SK-N-SH treated with all-trans-retinoic acid at 6 μM for 48 hours (cell line): ENCODE measurements around the gene AMH.

Experiments used
- ATAC-seq: fragments of 200-7000 bp; cut with Tn5 transposase; 3 replicates; pipeline ENCODE4 v1.9.1; 2020; ENCODE audit warnings: mild to moderate bottlenecking, moderate library complexity
- ARNTL ChIP-seq: fragments of 450-650 bp; formaldehyde crosslinking; IDR thresholded peaks from 2 replicates; pipeline ENCODE4 v1.5.0; 2020; ENCODE audit warnings: low read depth, mild to moderate bottlenecking, moderate library complexity, borderline replicate concordance
- BACH2 ChIP-seq: fragments of 250-450 bp; sonication (Bioruptor Pico); IDR thresholded peaks from 2 replicates; pipeline ENCODE4 v1.9.0; 2021; ENCODE audit warnings: mild to moderate bottlenecking, borderline replicate concordance
- CSDC2 ChIP-seq: fragments of 250-450 bp; sonication (Bioruptor Pico); IDR thresholded peaks from 2 replicates; pipeline ENCODE4 v1.5.0; 2020; ENCODE audit warnings: mild to moderate bottlenecking, moderate library complexity
- ESRRG ChIP-seq: fragments of 250-450 bp; sonication (Bioruptor Pico); IDR thresholded peaks from 2 replicates; pipeline ENCODE4 v1.6.1; 2021; ENCODE audit warnings: mild to moderate bottlenecking
- GLIS3 ChIP-seq: fragments of 250-450 bp; sonication (Bioruptor Pico); IDR thresholded peaks from 2 replicates; pipeline ENCODE4 v1.5.0; 2020; ENCODE audit warnings: mild to moderate bottlenecking, moderate library complexity
- ISL1 ChIP-seq: fragments of 250-450 bp; sonication (Bioruptor Pico); IDR thresholded peaks from 2 replicates; pipeline ENCODE4 v2.1.2; 2022; ENCODE audit warnings: mild to moderate bottlenecking, moderate library complexity
- PPARA ChIP-seq: fragments of 250-450 bp; sonication (Bioruptor Pico); IDR thresholded peaks from 2 replicates; pipeline ENCODE4 v1.5.0; 2020; ENCODE audit warnings: mild to moderate bottlenecking, borderline replicate concordance
- RARB ChIP-seq: fragments of 250-450 bp; sonication (Bioruptor Pico); IDR thresholded peaks from 2 replicates; pipeline ENCODE4 v1.8.0; 2021; ENCODE audit warnings: mild to moderate bottlenecking, moderate library complexity
- SNAI2 ChIP-seq: fragments of 250-450 bp; sonication (Bioruptor Pico); IDR thresholded peaks from 2 replicates; pipeline ENCODE4 v1.5.0; 2020; ENCODE audit warnings: mild to moderate bottlenecking, moderate library complexity
- TCF4 ChIP-seq: fragments of 250-450 bp; sonication (Bioruptor Pico); IDR thresholded peaks from 2 replicates; pipeline ENCODE4 v1.8.0; 2021; ENCODE audit warnings: mild to moderate bottlenecking, moderate library complexity, borderline replicate concordance
- TOX ChIP-seq: fragments of 250-450 bp; sonication (Bioruptor Pico); IDR thresholded peaks from 2 replicates; pipeline ENCODE4 v1.8.0; 2021; ENCODE audit warnings: mild to moderate bottlenecking, moderate library complexity, borderline replicate concordance
- ZC3H10 ChIP-seq: fragments of 250-450 bp; sonication (Bioruptor Pico); IDR thresholded peaks from 2 replicates; pipeline ENCODE4 v1.5.1; 2021; ENCODE audit warnings: mild to moderate bottlenecking, moderate library complexity
- ZFP3 ChIP-seq: fragments of 250-450 bp; sonication (Bioruptor Pico); IDR thresholded peaks from 2 replicates; pipeline ENCODE4 v1.5.0; 2020; ENCODE audit warnings: mild to moderate bottlenecking, moderate library complexity
- ZFP30 ChIP-seq: fragments of 450-650 bp; formaldehyde crosslinking; IDR thresholded peaks from 2 replicates; pipeline ENCODE4 v1.5.0; 2022; ENCODE audit warnings: mild to moderate bottlenecking, moderate library complexity
- ZNF565 ChIP-seq: fragments of 450-650 bp; formaldehyde crosslinking; conservative IDR thresholded peaks from 2 replicates; pipeline ENCODE4 v1.5.0; 2020; ENCODE audit warnings: low read depth, mild to moderate bottlenecking, moderate library complexity
- ZNF70 ChIP-seq: fragments of 450-650 bp; formaldehyde crosslinking; IDR thresholded peaks from 2 replicates; pipeline ENCODE4 v1.5.0; 2020; ENCODE audit warnings: mild to moderate bottlenecking, moderate library complexity
- TF ChIP-seq, protein P1 (sequence below): fragments of 250-450 bp; sonication (Bioruptor Pico); IDR thresholded peaks from 2 replicates; pipeline ENCODE4 v1.8.0; 2020; ENCODE audit warnings: mild to moderate bottlenecking, moderate library complexity, borderline replicate concordance
- TF ChIP-seq, protein P2 (sequence below): fragments of 250-450 bp; sonication (Bioruptor Pico); IDR thresholded peaks from 2 replicates; pipeline ENCODE4 v1.8.0; 2021; ENCODE audit warnings: low read depth, mild to moderate bottlenecking, moderate library complexity, borderline replicate concordance
- TF ChIP-seq, protein P3 (sequence below): fragments of 250-450 bp; sonication (Bioruptor Pico); IDR thresholded peaks from 2 replicates; pipeline ENCODE4 v1.5.1; 2020; ENCODE audit warnings: low read depth, mild to moderate bottlenecking, moderate library complexity

Gene AMH

DNA sequence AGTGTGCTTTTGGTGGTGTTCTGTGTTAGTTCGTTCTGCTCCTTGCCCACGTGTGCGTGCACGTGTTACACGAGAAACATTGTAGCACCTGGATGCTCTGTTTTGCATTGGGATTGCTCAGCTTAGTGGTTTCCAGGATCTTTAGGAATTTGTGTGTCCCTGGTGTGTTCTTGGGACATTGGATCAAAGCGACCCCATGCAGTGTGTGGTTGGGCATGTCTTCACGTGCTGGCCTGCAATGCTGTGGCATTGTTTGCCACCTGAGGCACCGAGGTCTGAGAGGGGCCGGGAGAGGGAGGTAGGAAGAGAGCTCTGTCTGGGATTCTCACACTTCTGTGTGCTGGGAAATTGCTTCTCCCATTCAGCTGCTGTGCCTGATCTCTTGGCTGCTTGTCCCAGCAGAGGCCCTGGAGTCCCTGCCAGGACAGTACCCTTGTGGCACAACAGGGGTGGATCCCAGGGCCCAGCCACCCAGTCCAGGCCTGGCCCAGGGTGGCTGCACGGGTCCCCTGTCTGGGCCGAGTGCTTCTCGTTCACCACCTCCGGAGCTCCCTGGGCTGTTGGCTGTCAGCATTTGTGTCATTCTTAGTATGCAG, 24.3 kb upstream of the AMH start:
- no peak for TF ChIP-seq PPARA (CRISPR knock-in tag)
- TF ChIP-seq BACH2 (CRISPR knock-in tag): no peak
- no peak for TF ChIP-seq ESRRG (CRISPR knock-in tag)
- TF ChIP-seq, protein P1, sequence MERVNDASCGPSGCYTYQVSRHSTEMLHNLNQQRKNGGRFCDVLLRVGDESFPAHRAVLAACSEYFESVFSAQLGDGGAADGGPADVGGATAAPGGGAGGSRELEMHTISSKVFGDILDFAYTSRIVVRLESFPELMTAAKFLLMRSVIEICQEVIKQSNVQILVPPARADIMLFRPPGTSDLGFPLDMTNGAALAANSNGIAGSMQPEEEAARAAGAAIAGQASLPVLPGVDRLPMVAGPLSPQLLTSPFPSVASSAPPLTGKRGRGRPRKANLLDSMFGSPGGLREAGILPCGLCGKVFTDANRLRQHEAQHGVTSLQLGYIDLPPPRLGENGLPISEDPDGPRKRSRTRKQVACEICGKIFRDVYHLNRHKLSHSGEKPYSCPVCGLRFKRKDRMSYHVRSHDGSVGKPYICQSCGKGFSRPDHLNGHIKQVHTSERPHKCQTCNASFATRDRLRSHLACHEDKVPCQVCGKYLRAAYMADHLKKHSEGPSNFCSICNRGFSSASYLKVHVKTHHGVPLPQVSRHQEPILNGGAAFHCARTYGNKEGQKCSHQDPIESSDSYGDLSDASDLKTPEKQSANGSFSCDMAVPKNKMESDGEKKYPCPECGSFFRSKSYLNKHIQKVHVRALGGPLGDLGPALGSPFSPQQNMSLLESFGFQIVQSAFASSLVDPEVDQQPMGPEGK: no peak
- no peak for TF ChIP-seq ZFP3 (CRISPR knock-in tag)
- TF ChIP-seq TOX: no peak
- no peak for TF ChIP-seq SNAI2
- no peak for TF ChIP-seq ISL1
- no peak for TF ChIP-seq RARB
- ATAC-seq: no peak

DNA sequence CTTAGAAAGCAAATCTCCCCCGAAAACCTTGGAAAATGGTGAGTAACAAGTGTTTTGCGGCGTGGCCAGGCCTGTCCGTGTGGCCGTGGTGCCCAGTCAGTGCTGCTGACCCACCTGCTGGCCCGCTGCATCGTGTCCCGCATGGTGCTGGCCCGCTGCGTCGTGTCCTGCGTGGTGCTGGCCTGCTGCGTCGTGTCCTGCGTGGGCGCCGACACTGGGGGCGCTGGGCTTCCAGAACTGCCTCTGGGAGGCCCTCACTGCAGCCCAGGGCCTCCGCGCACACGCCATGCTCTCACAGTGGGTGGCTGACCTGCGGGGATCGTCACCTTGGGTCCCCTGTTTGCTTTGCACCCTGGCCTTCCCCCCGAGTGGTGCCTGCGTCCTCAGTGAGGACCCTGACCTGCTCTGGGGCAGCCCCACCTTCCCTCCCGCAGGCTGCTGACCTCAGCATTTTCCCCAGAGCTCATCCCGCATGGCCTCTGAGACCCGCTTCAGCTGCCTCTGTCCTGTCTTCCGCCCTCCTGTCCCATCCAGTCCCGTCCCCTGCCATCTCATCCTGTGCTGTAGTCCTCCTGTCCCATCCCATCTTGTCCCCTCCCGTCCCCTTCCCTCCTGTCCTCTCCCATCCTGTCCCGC, 23.6 kb upstream of the AMH start:
- no peak for ATAC-seq
- TF ChIP-seq GLIS3 (no peak), ZFP30 (CRISPR knock-in tag) (no peak), ARNTL (no peak), ZC3H10 (CRISPR knock-in tag) (no peak), RARB (no peak), ZNF70 (CRISPR knock-in tag) (no peak), TOX (no peak)

DNA sequence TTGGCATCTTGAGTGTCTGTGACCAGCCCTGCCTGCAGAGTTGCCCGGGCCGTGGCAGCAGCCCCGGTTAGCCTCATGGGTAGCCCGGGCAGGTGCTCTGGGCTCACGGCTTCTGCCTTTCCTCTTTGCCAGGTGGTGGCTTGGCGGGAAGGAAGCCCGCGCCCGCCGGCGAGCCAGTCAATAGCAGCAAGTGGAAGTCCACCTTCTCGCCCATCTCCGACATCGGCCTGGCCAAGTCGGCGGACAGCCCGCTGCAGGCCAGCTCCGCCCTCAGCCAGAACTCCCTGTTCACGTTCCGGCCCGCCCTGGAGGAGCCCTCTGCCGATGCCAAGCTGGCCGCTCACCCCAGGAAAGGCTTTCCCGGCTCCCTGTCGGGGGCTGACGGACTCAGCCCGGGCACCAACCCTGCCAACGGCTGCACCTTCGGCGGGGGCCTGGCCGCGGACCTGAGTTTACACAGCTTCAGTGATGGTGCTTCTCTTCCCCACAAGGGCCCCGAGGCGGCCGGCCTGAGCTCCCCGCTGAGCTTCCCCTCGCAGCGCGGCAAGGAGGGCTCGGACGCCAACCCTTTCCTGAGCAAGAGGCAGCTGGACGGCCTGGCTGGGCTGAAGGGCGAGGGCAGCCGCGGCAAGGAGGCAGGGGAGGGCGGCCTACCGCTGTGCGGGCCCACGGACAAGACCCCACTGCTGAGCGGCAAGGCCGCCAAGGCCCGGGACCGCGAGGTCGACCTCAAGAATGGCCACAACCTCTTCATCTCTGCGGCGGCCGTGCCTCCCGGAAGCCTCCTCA, 22.9 kb upstream of the AMH start:
- TF ChIP-seq BACH2 (CRISPR knock-in tag) (no peak), ZFP30 (CRISPR knock-in tag) (no peak), GLIS3 (no peak), ZNF565 (CRISPR knock-in tag) (no peak), ARNTL (no peak), TOX (no peak), TCF4 (CRISPR knock-in tag) (no peak)
- ATAC-seq: no peak

DNA sequence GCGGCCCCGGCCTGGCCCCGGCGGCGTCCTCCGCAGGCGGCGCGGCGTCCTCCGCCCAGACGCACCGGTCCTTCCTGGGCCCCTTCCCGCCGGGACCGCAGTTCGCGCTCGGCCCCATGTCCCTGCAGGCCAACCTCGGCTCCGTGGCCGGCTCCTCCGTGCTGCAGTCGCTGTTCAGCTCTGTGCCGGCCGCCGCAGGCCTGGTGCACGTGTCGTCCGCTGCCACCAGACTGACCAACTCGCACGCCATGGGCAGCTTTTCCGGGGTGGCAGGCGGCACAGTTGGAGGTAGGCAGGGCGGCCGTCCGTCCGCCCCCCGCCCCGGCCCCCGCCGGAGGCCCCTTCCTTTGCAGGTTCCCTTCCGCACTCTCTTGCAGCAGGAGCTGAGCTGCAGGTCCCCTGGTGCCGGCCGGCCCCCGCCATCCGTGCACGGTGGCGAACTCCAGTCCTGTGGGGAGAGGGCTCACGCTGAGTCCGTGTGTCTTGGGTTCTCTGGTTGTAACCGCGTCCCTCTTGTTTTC, 22.2 kb upstream of the AMH start:
- TF ChIP-seq TOX: no peak
- TF ChIP-seq, protein P2, sequence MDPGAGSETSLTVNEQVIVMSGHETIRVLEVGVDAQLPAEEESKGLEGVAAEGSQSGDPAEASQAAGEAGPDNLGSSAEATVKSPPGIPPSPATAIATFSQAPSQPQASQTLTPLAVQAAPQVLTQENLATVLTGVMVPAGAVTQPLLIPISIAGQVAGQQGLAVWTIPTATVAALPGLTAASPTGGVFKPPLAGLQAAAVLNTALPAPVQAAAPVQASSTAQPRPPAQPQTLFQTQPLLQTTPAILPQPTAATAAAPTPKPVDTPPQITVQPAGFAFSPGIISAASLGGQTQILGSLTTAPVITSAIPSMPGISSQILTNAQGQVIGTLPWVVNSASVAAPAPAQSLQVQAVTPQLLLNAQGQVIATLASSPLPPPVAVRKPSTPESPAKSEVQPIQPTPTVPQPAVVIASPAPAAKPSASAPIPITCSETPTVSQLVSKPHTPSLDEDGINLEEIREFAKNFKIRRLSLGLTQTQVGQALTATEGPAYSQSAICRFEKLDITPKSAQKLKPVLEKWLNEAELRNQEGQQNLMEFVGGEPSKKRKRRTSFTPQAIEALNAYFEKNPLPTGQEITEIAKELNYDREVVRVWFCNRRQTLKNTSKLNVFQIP (CRISPR knock-in tag): no peak
- TF ChIP-seq RARB: no peak
- TF ChIP-seq ZFP3 (CRISPR knock-in tag): no peak
- TF ChIP-seq ESRRG (CRISPR knock-in tag): no peak
- TF ChIP-seq, protein P3, sequence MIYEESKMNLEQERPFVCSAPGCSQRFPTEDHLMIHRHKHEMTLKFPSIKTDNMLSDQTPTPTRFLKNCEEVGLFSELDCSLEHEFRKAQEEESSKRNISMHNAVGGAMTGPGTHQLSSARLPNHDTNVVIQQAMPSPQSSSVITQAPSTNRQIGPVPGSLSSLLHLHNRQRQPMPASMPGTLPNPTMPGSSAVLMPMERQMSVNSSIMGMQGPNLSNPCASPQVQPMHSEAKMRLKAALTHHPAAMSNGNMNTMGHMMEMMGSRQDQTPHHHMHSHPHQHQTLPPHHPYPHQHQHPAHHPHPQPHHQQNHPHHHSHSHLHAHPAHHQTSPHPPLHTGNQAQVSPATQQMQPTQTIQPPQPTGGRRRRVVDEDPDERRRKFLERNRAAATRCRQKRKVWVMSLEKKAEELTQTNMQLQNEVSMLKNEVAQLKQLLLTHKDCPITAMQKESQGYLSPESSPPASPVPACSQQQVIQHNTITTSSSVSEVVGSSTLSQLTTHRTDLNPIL (CRISPR knock-in tag): no peak
- TF ChIP-seq CSDC2: no peak
- ATAC-seq: no peak

DNA sequence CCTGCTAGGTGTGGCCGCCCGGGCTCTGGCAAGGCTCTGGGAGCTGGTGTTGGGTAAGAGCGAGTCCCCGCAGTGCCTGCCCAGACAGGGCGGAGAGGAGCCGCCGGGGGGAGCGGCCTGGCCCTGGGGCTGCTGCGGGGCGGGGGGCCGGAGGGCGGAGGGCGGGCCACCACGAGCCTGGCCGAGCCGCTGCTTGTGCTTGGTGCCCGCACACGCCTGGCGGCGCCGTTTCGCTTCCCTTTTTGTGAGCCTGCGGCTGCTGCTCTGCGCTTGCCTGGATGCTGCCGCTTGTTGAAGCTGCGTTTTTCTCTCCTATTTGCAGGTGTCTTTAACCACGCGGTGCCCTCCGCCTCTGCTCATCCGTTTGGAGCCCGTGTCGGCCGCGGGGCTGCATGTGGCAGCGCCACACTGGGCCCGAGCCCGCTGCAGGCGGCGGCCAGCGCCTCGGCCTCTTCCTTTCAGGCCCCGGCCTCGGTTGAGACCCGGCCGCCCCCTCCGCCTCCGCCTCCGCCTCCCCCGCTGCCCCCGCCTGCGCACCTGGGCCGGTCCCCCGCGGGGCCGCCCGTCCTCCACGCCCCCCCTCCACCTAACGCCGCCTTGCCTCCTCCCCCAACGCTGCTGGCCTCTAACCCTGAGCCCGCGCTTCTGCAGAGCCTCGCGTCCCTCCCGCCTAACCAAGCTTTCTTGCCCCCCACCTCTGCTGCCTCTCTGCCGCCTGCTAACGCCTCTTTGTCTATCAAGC, 21.5 kb upstream of the AMH start:
- ATAC-seq: no peak
- TF ChIP-seq, protein P2 (CRISPR knock-in tag): no peak
